GM21423 (cell line): Measurements from ENCODE around the gene MTFR1L.

Experiments used
- ATAC-seq: cut with Tn5 transposase; IDR thresholded peaks from one replicate; pipeline ENCODE4 v1.9.1; 2021; ENCODE audit warnings: mild to moderate bottlenecking, moderate library complexity; ENCODE audit not compliant: unreplicated experiment

MTFR1L gene

GRCh38 chr1:25787760-25788166 is 32.0 kb upstream of the MTFR1L start:
- ATAC-seq: no peak

- no peak for ATAC-seq
These were observed 29.3 kb upstream of the MTFR1L start for GRCh38 chr1:25790472-25790871.

- ATAC-seq: no peak
These were observed 27.6 kb upstream of the MTFR1L start for GRCh38 chr1:25792115-25792514.

GRCh38 chr1:25793585-25794170 is 26.1 kb upstream of the MTFR1L start:
- ATAC-seq: no peak

GRCh38 chr1:25794325-25794724 is 25.4 kb upstream of the MTFR1L start:
- no peak for ATAC-seq

- no peak for ATAC-seq
These were observed 24.5 kb upstream of the MTFR1L start for GRCh38 chr1:25795211-25795610.

GRCh38 chr1:25795946-25796810 is 23.6 kb upstream of the MTFR1L start:
- no peak for ATAC-seq

- ATAC-seq: no peak
These were observed 22.8 kb upstream of the MTFR1L start for GRCh38 chr1:25796811-25797458.

GRCh38 chr1:25797939-25798338 is 21.8 kb upstream of the MTFR1L start:
- no peak for ATAC-seq

GRCh38 chr1:25798666-25799351 is 20.9 kb upstream of the MTFR1L start:
- ATAC-seq: no peak

- no peak for ATAC-seq
These were observed 20.3 kb upstream of the MTFR1L start for GRCh38 chr1:25799352-25799934.

- no peak for ATAC-seq
These were observed 19.6 kb upstream of the MTFR1L start, which contains the start of gene SELENON for GRCh38 chr1:25799935-25800702. Gene SELENON (plus strand): TSS chr1:25800193. CDS start chr1:25800231, 38 bp downstream.

GRCh38 chr1:25800703-25801377 is 18.9 kb upstream of the MTFR1L start:
- no peak for ATAC-seq

GRCh38 chr1:25802915-25803314 is 16.8 kb upstream of the MTFR1L start:
- ATAC-seq: no peak

GRCh38 chr1:25803368-25803767 is 16.4 kb upstream of the MTFR1L start:
- ATAC-seq: no peak

GRCh38 chr1:25804244-25804963 is 15.3 kb upstream of the MTFR1L start:
- ATAC-seq: peak; percentile 36

GRCh38 chr1:25804964-25805862 is 14.5 kb upstream of the MTFR1L start:
- ATAC-seq: no peak

GRCh38 chr1:25805863-25806225 is 13.9 kb upstream of the MTFR1L start:
- no peak for ATAC-seq
